Measurements from ENCODE around the gene COL9A3.

COL9A3 gene

GRCh38 chr20:62792940-62793756 is 23.7 kb upstream of the COL9A3 start:
- peak overlapping the region in 1 of 3 experiments; percentile 65 for H3K27ac Mint-ChIP-seq
- H3K27me3 Mint-ChIP-seq (ENCODE audit: low read depth), result peaks cover 21% of the 10 kb centered on the region
- no peaks in the 10 kb centered on the region for H3K9me3 Mint-ChIP-seq
- TF ChIP-seq, protein P1, sequence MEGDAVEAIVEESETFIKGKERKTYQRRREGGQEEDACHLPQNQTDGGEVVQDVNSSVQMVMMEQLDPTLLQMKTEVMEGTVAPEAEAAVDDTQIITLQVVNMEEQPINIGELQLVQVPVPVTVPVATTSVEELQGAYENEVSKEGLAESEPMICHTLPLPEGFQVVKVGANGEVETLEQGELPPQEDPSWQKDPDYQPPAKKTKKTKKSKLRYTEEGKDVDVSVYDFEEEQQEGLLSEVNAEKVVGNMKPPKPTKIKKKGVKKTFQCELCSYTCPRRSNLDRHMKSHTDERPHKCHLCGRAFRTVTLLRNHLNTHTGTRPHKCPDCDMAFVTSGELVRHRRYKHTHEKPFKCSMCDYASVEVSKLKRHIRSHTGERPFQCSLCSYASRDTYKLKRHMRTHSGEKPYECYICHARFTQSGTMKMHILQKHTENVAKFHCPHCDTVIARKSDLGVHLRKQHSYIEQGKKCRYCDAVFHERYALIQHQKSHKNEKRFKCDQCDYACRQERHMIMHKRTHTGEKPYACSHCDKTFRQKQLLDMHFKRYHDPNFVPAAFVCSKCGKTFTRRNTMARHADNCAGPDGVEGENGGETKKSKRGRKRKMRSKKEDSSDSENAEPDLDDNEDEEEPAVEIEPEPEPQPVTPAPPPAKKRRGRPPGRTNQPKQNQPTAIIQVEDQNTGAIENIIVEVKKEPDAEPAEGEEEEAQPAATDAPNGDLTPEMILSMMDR (IDR thresholded peaks at IDR 0.05; ENCODE audit: unreplicated experiment in 3 of 3), result no peak
- H3K4me3 Mint-ChIP-seq, result peak overlapping the region; percentile 52 to 59 (median 52)
- peaks cover 13% of the 10 kb centered on the region for H3K4me1 Mint-ChIP-seq
- H3K36me3 Mint-ChIP-seq (ENCODE audit: low read depth), result peaks cover 4% of the 10 kb centered on the region

DNA sequence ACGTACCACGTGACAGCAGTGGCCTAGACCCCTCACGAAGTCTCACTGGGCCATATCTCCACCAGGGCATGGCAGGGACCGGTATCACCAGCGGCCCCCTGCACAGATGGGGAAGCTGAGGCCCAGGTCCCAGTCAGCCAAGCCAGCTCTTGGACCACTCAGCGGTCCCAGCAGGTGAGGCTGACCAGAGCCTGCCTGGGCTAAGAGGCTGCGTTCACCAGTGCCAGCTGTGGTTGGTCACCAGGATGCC is 23.2 kb upstream of the COL9A3 start:
- Mint-ChIP-seq H3K4me1 (peaks cover 19% of the 10 kb centered on the region), H3K27ac (no peak overlapping the region), H3K9me3 (no peaks in the 10 kb centered on the region), H3K36me3 (ENCODE audit: low read depth) (peaks cover 10% of the 10 kb centered on the region), H3K4me3 (peak overlapping the region; percentile 45 to 51 (median 49)), H3K27me3 (ENCODE audit: low read depth) (peaks cover 17% of the 10 kb centered on the region)
- TF ChIP-seq, protein P1 (IDR thresholded peaks at IDR 0.05; ENCODE audit: unreplicated experiment in 3 of 3), result no peak

DNA sequence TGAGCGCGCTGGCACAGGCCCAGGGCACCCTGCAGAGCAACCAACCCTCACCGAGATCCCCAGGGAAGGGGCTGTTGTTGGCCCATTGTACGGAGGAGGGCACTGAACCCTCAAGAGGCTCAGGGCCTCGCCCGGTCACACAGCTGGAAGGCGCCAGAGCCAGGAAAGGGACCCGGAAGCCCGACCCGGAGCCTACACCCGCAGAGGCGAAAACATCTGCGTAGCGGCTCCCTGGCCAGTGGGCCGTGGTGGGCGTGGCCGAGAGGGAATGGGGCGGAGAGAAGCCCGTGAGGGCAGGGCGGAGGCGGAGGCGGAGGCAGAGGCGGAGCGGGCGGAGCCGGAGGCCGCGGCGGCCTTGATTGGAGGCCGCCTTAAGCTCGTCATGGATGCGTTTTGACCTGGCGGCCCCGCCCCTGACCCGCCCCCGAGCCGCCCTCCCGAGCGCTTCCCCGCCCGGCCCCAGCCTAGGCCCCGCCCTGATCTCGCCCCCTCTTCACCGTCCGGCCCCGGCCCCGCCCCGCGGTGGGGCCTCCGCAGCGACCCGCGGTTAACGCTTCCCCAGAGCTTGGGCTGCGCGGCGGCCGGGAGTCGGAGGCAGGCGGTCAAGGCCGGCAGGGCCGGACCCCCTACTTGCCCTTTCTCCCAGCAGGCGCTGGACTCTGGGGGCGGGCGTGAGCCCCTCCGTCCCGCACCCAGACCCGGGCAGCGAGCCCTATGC is 22.7 kb upstream of the COL9A3 start:
- Mint-ChIP-seq H3K36me3 (ENCODE audit: low read depth) (peaks cover 15% of the 10 kb centered on the region), H3K4me3 (peak overlapping the region; percentile 84 to 91 (median 86))

DNA sequence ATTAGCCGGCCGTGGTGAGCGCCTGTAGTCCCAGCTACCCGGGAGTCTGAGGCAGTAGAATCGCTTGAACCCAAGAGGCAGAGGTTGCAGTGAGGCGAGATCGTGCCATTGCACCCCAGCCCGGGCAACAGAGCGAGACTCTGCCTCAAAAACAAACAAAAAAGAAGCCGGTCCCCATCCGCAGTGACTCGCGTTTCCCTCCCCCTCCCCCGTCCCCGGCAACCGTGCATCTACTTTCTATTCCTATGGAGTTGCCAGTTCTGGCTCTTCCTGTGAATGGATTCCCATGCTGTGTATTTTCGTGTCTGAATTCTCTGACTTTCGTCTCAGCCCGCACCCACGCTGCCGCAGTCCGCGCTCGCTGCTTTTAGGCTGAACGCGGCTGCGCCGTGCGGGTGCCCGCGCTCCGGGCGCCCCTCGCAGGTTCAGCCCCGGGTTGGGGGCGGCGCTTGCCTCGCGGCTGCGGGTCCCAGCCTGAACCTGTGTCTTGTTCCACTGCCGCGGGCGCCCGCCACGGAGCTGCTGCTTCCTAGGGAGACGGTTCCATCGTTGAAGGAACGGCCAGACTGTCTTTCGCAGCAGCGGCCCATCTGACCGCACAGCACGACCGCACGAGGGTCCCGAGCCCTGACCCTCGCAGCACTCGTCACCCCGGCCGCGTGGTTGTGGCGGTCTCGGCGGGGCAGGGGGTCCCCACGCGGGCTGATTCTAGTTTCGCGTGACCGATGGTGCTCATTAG is 21.7 kb upstream of the COL9A3 start:
- Mint-ChIP-seq H3K4me1 (peaks cover 24% of the 10 kb centered on the region), H3K27me3 (ENCODE audit: low read depth) (peaks cover 17% of the 10 kb centered on the region), H3K9me3 (no peaks in the 10 kb centered on the region), H3K4me3 (peak overlapping the region; percentile 84 to 91 (median 86)), H3K27ac (peak overlapping the region in 2 of 3 experiments; percentile 41 to 74), H3K36me3 (ENCODE audit: low read depth) (peaks cover 23% of the 10 kb centered on the region)
- TF ChIP-seq, protein P1 (IDR thresholded peaks at IDR 0.05; ENCODE audit: unreplicated experiment in 3 of 3), result no peak

More for the DNA sequence above, 22.7 kb upstream of the COL9A3 start:
- peaks cover 20% of the 10 kb centered on the region for H3K4me1 Mint-ChIP-seq
- no peak overlapping the region for H3K27ac Mint-ChIP-seq
- TF ChIP-seq, protein P1 (IDR thresholded peaks at IDR 0.05; ENCODE audit: unreplicated experiment in 3 of 3), result no peak
- H3K27me3 Mint-ChIP-seq (ENCODE audit: low read depth), result peaks cover 17% of the 10 kb centered on the region
- no peaks in the 10 kb centered on the region for H3K9me3 Mint-ChIP-seq

DNA sequence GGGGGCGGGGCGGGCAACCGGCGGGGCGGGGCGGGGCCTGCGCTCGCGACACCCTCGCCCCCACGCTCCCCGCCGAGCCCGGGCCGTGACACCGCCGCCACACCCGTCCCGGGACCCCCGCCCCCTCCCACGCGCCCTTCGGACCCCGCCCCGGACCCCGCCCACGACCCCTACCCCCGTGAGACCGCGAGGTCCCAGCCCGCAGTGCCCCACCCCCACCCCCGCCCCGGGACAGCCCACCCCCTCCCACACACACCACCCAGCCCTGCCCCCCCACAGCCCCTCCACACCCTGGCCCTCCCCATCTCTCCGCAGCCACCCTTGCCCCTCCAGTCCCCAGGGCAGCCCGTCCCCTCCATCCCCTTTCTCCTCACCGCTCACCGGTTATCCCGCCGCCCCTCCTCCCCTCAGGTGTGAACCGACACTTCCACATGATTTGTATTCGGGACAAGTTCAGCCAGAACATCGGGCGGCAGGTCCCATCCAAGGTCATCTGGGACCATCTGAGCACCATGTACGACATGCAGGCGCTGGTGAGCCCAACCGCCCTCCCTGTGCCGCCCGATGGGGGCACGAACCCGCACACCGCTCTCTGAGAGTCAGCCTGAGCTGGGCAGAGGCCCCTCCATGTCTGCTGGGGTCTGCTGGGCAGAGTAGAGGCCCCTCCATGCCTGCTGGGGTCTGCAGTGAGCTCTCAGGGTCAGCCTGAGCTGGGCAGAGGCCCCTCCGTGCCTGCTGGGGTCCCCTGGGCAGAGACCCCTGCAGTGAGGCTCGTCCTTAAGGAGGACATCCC is 20.0 kb upstream of the COL9A3 start:
- Mint-ChIP-seq H3K27me3 (ENCODE audit: low read depth) (peaks cover 7% of the 10 kb centered on the region), H3K27ac (no peak overlapping the region), H3K4me3 (peak overlapping the region; percentile 85 to 87 (median 86)), H3K9me3 (no peaks in the 10 kb centered on the region), H3K4me1 (peaks cover 19% of the 10 kb centered on the region), H3K36me3 (ENCODE audit: low read depth) (peaks cover 32% of the 10 kb centered on the region)
- TF ChIP-seq, protein P1 (IDR thresholded peaks at IDR 0.05; ENCODE audit: unreplicated experiment in 3 of 3), result no peak

Measured in nephron (organoid).